IPS-11a (cell line): ENCODE results near the gene SH3RF3.
"Not testable (repeated sequence)": the region's sequence is repeated elsewhere in the genome, so short reads cannot be mapped to it uniquely, and the experiment has no call there.

Experiments
- H3K4me3 ChIP-seq: one replicate; pipeline ENCODE4 v1.5.1; 2013; ENCODE audit warnings: low read depth, low read length, control low read depth

The SH3RF3 gene

DNA sequence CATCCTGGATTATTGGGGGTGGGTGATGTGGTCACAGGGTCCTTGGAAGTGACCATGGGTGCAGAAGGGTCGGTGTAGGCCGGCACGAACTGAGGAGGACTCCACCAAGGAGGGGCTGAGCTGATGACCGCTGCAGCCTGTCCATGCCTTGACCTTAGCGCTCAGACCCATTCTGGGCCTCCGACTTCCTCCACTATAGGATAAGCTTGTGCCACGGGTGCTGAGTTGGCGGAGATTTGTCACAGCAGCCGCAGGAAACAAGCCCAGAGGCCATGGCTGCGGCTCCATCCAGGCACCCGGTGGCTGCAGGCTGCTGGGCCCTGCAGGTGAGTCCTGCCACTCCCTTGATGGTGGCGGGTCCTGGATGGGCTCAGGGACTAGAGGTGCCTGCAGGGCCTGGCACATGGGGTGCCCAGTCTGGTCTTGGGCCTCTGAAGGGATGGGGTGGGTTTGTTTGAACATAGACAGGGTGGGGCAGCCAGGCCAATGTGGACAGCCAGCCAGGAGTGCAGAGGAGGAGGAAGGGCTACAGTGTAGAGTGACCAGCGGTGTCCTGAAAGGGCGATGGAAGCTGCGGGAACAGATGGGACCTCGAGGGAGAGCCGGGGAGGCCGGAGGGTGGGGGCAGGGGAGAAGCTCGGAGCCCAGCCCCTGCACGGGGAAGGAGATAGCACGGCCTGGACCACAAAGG is 400.0 kb downstream of the SH3RF3 start:
- H3K4me3 ChIP-seq = no peak overlapping the region

DNA sequence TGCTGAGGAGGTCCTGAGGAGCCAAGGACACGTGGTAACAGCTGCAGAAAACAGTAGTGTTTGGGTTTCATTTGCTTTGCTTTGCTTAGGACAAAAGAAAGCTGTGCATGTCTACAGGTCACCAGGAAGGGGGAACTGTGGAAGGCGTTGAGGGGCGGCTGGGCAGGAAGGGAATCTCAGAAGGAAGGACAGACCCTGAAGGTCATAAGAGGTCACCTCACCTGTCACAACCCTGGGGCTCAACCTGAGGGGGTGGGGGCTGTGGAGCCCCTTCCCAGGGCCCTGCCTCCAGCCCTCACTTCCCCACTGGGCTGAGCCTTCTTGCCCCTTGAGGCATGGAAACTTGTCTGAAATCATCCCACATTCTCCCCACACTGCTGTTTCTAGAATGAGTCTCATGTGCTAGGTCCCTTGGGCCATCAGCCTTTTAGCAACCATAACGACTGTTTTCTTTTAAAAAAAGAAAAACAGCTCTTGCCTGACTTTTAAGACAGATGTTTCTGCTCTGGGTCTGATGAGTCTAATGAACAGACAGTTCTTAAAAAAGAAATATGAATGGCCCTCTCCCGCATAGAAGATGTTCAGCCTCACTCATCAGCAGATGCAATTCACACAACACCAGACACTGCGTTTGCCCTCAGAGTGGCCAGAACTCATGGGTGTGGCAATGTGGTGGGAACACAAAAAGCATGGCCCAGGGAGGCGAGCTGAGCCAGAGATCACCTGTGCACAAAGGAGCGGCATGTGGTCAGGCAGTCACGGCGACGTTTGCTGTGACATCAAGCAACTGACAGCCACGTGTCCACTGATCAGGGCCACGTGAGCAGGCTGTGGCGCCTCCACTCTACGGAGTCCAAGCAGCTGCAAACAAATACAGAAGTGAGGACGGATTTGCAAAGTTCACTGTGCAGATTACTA is 400.8 kb downstream of the SH3RF3 start:
- H3K4me3 ChIP-seq = no peak overlapping the region

DNA sequence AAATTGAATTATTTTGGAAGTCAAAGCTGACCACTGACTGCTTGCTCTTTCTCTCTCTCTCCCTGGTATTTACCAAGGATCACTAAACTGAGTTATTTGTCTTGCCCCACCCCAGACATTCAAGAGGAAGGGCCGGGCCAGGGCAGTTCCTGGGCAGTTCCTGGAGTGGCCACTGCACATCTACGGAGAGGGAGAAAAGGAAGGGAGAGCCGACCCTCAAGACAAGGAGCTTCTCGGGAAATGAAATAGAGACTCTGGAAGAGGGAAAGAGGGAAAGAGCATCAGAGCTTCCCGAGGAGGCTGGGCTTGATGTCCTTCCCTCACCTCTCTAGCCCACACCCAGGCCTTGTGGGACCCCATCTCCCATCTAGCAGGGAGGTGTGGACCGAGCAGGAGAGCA is 401.7 kb downstream of the SH3RF3 start:
- H3K4me3 ChIP-seq = no peak overlapping the region

DNA sequence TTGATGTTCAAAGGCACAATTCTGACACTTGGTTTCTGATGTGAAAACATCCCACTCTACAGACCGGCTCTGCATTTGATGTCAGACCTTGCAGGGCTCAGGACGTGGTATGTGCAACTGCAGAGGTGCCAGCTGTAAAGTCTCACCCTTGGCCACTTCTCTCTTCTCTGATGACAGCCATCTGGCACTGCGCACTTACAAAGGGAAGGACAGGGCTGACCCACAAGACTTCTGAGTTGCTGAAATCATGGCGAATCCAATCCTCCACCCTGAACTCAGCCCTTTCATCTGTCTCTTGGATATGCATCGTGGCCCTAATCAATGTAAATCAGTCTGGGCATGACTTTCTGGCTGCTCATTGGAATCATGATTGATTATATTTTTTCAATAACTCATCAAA is 402.2 kb downstream of the SH3RF3 start:
- no peak overlapping the region for H3K4me3 ChIP-seq

DNA sequence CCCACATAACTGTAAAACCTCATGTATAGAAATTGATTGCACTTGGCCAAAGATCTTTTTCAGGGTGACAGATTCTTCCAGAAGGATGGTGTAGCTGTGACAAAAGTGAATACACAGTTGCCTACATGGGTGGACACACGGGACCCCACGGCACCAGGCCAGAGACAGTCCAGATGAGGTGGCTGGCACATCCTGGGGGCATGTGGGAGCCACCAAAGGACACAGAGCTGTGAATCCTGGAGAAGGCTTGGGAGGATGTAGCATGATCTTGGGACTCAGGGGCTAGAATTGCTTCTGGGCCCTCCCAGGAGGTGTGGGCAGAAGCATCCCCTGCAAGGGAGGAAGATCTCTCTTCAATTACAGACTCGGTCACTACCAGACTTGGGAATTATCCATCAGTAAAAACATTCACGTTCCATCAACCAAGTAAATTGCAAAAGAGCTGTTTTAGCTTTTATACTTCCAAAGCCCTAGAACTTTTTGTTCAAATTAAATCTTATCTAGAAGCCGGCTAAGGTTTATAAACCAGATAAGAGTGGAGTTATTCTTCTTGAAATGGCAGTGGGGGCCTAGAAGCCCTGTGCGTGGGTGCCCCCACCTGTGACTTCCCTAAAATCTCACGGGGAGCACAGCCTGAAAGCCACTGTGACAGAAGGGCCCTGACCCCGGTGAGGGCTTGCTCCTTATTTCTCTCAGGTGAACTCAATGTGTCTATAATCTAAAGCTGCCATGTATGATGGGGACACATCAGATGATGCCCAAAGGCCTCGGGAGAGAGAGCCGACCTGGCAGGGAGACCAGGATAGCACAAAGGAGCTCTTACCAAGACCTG is 403.1 kb downstream of the SH3RF3 start:
- no peak overlapping the region for H3K4me3 ChIP-seq

DNA sequence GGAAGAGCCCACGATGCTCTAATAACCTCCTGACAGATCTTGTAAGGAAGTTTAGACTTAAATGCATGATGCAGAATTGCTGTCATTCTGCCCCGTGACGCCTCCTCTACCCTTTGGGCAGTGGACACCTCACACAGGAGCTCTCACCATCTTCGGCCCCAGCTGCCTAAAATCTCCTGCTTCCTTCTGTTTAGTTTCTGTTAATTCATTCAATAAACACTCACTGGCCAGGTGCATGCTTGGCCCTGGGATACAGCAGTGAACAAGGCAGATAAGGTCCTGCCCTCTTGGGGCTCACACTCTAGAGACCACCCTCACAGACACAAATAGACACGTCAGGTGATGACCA is 403.7 kb downstream of the SH3RF3 start:
- no peak overlapping the region for H3K4me3 ChIP-seq

DNA sequence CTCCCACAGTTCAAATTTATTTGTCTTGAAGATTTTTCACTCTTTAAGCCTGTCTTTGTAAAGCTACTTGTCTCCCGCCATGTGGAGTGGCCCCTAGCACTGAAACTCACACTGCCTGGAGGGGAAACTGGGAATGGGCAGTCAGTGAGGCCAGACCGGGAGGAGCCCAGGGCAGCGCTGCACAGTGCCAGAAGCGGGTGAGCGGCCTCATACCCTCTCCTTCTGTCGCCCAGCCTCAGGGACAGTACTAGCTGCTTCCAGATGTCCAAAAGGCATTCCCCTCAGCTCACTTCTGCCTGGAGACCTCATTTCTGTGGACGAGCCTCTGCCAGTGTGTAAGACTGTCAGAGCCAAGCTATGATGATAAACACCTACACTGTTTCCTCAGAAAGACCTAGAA is 404.8 kb downstream of the SH3RF3 start:
- H3K4me3 ChIP-seq = no peak overlapping the region

DNA sequence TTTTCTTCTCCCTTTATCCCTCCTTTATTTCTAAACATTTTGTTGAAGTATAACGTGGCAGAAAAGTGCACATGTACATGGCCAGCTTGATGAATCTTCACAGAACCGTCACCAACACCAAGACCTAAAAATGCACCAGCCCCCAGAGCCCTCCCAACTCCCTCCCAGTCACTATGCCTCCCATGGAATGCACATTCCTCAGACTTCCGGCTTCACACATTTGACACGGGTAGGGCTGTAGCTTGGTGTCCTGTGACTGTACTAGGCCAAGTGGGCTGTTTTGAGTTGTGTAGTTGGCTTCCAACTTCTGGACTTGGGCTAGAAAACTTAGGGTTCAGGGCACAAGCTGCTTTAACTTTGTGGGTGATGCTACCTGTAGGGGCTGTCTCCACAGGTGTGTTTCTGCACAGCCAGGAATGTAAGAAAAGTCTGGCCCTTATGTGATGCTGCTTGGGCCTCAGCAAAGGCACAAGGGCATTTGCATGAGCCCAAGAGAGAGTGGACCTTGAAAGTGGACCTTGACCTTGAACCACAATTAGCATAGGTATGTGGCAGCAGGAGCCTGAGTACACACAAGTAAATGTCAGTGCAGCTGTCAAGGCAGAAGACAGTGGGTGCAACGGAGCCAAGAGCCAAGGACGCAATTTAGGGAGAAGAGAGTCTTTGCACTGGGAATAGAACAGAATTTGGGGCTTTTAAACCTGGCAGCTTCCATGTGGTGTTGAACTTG is 406.4 kb downstream of the SH3RF3 start:
- no peak overlapping the region for H3K4me3 ChIP-seq

DNA sequence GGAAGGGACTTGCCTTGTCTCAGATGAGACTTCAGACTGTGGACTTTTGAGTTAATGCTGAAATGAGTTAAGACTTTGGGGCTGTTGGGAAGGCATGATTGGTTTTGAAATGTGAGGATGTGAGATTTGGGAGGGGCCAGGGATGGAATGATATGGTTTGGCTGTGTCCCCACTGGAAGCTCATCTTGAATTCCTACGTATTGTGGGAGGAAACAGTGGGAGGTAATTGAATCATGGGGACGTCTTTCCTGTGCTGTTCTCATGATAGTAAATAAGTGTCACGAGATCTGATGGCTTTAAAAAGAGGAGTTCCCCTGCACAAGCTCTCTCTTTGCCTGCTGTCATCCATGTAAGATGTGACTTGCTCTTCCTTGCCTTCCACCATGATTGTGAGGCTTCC is 407.6 kb downstream of the SH3RF3 start:
- not testable (repeated sequence) for H3K4me3 ChIP-seq

DNA sequence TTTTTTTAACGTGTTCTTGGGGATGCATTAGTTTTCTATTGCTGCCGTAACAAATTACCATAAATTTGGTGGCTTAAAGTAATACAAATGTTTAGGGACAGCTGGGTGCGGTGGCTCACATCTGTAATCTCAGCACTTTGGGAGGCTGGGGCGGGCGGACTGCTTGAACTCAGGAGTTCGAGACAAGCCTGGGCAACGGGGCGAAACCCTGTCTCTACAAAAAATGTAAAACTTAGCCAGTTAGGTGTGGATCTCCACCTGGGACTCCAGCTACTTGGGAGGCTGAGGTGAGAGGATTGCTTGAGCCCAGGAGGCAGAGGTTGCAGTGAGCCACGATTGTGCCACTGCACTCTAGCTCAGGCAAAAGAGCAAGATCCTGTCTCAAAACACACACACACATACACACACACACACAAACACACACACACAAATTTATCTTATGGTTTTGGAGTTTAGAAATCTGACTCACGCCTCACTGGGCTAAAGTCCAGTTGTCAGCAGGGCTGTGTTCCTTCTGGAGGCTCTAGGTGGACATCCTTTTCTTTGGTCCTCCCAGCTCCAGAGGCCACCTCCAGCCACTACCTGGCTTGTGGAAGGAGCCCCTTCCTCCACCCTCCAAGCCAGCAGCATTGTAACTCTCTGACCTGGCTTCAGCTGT is 408.7 kb downstream of the SH3RF3 start:
- no peak overlapping the region for H3K4me3 ChIP-seq

DNA sequence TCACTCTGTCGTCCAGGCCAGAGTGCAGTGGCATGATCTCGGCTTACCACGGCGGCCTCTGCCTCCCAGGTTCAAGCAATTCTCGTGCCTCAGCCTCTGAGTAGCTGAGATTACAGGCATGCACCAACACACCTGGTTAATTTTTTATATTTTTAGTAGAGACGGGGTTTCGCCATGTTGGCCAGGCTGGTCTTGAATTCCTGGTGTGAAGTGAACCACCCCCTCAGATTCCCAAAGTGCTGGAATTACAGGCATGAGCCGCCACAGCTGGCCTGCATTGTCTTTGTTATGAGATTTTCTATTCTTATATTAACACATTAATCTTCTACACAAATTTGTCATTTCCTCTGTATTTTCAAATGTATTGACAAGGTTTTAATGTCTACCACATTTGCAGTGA is 409.5 kb downstream of the SH3RF3 start:
- H3K4me3 ChIP-seq = no peak overlapping the region

DNA sequence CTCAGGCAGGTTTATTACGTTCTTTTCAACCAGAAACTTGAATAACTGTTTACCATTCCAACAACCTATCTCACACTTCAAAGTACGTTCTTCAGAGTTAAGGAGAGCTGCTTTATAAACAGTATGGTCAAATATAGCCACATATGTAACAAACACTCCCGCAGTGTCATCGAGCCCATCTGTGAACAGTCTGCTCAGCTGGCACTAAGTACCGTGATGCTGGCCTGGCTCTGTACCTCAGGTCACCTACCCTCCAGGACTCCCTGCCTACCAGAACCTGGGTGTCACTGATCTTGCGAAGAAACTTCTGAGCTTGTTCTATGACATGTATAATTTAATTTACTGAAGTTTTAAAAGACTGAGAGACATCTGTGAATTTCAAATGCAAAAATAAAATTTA is 413.4 kb downstream of the SH3RF3 start:
- H3K4me3 ChIP-seq = no peak overlapping the region

DNA sequence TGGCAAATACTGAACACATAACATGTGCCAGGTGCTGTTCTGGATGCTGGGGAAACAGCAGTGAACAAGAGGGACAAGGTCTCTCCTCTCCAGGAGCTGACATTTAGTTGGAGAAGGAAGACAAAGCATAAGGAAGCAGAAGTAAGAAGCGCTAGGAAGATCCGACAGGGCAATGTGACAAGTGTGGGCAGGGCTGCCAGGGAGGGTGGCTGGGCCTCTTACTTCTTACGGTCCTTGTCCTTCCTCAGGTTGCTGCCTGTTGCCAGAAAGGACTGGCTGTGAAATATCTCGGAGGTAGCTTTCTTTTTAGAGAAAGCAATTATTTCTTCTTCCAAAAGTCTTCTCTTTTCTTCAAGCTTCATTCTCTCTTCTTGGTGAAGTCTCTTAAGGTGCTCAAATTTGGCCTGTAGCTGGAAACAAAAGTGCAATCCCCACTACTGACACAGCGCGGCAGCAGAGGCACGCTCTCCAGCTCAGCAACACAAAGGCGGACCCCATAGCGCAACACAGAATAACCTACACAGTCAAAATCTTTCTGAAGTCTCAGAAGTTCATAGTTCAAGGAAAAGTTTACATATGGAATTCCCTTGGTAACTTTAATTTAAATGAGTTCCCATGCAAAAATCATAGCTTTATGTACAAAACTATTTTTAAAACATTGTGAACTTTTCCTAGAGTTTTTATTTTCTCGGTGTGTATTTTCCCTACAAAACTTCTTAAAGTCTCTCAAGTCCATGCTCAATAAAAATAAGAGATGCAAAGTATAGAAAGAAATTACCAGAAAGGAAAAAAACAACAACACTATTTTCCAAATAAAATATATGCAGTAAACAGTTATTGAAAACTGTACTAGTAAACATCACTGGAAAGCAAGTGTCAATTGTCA is 417.1 kb downstream of the SH3RF3 start:
- no peak overlapping the region for H3K4me3 ChIP-seq

DNA sequence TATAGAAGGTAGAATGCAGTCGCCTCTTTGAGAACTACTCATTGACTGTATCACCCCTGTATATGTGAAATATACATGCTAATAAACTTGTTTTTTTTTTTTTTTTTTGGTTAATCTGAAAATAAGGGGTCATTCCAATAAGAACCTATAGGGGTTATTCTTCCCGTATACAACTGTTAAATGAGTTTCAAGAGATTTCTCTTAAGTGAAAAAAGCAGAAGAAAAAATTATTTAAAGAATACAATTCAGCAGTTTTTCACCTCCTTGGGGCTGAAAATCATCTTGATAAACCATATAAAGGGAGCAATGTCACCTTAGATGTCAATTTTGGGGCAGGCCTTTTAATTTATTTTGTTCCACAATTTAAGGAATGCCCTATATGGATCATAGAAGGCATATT is 418.3 kb downstream of the SH3RF3 start:
- H3K4me3 ChIP-seq = no peak overlapping the region

DNA sequence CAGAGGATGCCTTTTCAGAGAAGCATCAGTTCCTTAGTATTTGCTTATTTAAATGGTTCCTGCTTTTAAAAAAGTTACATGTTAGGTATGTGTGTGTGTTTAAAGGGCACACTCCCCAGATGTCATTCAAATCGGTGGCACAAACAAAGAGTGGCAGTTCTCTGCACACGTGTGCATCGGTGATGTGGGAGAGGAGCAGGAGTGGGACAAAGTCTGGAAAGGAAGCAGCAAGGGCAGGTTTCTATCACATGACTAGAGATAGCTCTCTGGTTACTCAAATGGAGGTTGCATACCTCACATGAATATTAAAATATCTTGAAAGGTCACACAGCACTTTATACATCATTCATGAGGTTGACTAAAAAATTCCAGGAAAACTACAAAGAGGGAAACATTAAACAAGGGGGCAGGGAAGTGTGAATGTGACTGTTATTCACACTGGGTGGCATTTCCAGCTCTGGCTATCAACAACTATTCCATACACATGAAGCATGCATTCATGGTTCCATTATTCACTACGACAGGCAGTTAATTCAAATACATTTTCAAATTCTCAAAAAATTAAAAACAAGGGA is 420.1 kb downstream of the SH3RF3 start:
- H3K4me3 ChIP-seq = no peak overlapping the region
